K562 (cell line): ENCODE data around the gene OR9Q1. TPM values are rescaled to one million over a fixed set of nuclear protein-coding genes. Genes with fewer than 3 reads are reported as not detected.

Experiments
- ATAC-seq: fragments of 200-7000 bp; cut with Tn5 transposase; 3 replicates; pipeline ENCODE4 v1.9.1; 2020; ENCODE audit warnings: moderate library complexity
- BruUV-seq: library from RNA; stranded (reverse); fragments of 400-500 nt; replicated peaks from 2 replicates; lab custom pipeline; 2021; lab: Mats Ljungman, UMichigan
- CTCF ChIA-PET: fragments of 300-600 bp; formaldehyde crosslinking; extraction: SDS; loops from one replicate; lab custom pipeline; 2021; ENCODE audit warnings: low intra/inter-chr PET ratio; lab: Yijun Ruan, JAX
- POLR2A ChIA-PET: fragments of 300-600, 350-650 bp; sonication (Branson Sonifier 250); formaldehyde crosslinking; extraction: SDS; loops from one replicate; lab custom pipeline; 2021; ENCODE audit warnings: antibody characterized with exemption, inconsistent platforms; lab: Yijun Ruan, JAX
- DNase-seq, 4 experiments: peaks; one replicate each; pipeline versions ENCODE4 v3.0.0 to v3.0.0-alpha.2; 2011 to 2018; ENCODE audit warnings: low spot score in 3 of 4, mixed read lengths in 3 of 4; ENCODE audit errors: extremely low read depth in 1 of 4
- FAIRE-seq: peaks from 2 replicates; lab custom pipeline; 2011; peaks lifted over from hg19 to GRCh38; lab: Jason Lieb, UNC
- H2AFZ ChIP-seq: 2 replicates; pipeline ENCODE4 v1.6.0; 2011; ENCODE audit warnings: low read depth, low read length, control low read depth, inconsistent platforms
- H3K27ac ChIP-seq: fragments of 200-600 bp; 3 replicates; pipeline ENCODE4 v1.8.0; 2011; ENCODE audit warnings: low read depth, mild to moderate bottlenecking, control low read depth, inconsistent platforms, low read length, moderate library complexity, mixed read lengths; ENCODE audit errors: extremely low read depth
- H3K27me3 ChIP-seq, 2 experiments: fragments of 300-600 bp in 1 of 2; 2 replicates in 1 of 2; 3 replicates in 1 of 2; pipeline versions ENCODE4 v1.6.0 to v1.8.0; 2011; ENCODE audit warnings: inconsistent platforms in 2 of 2, low read length in 2 of 2, mild to moderate bottlenecking in 1 of 2, mixed read lengths in 1 of 2, moderate library complexity in 1 of 2; ENCODE audit not compliant: control insufficient read depth in 2 of 2, insufficient read depth in 2 of 2
- H3K36me3 ChIP-seq: fragments of 300-600 bp; 3 replicates; pipeline ENCODE4 v1.8.0; 2011; ENCODE audit warnings: mild to moderate bottlenecking, low read length, inconsistent platforms; ENCODE audit not compliant: control insufficient read depth, insufficient read depth
- H3K4me1 ChIP-seq, 2 experiments: fragments of 200-600 bp in 1 of 2; replicated peaks in 1 of 2; 2 replicates in 1 of 2; 3 replicates in 1 of 2; pipeline versions ENCODE4 v1.5.1 to v1.8.0; 2011; ENCODE audit warnings: inconsistent platforms in 2 of 2, low read length in 2 of 2, mild to moderate bottlenecking in 1 of 2, mixed read lengths in 1 of 2, moderate library complexity in 1 of 2; ENCODE audit not compliant: control insufficient read depth in 2 of 2, insufficient read depth in 2 of 2
- H3K4me2 ChIP-seq: 2 replicates; pipeline ENCODE4 v1.6.1; 2011; ENCODE audit warnings: low read length, control low read depth, inconsistent platforms, mixed read lengths; ENCODE audit not compliant: insufficient read depth
- H3K4me3 ChIP-seq: fragments of 200-600 bp; sonication (generic), shearing (Covaris generic); 2 replicates; pipeline ENCODE4 v1.5.1; 2016; ENCODE audit warnings: control low read depth, inconsistent platforms
- H3K79me2 ChIP-seq: fragments of 200-600 bp; 3 replicates; pipeline ENCODE4 v1.8.0; 2011; ENCODE audit warnings: low read length, inconsistent platforms; ENCODE audit not compliant: control insufficient read depth, insufficient read depth
- H3K9ac ChIP-seq, 2 experiments: 2 replicates each; pipeline versions ENCODE4 v1.6.0 to v1.6.1; 2011; ENCODE audit warnings: low read depth in 2 of 2, low read length in 2 of 2, control low read depth in 1 of 2, inconsistent platforms in 1 of 2, mild to moderate bottlenecking in 1 of 2, mixed read lengths in 1 of 2; ENCODE audit not compliant: insufficient read depth in 1 of 2
- H3K9me1 ChIP-seq: one replicate; pipeline ENCODE4 v1.6.0; 2011; ENCODE audit warnings: inconsistent platforms, mild to moderate bottlenecking, low read length, moderate library complexity; ENCODE audit not compliant: control insufficient read depth, insufficient read depth
- H3K9me3 ChIP-seq: replicated peaks from 2 replicates; pipeline ENCODE4 v1.5.1; 2011; ENCODE audit warnings: low read depth, low read length, inconsistent platforms; ENCODE audit not compliant: control insufficient read depth, insufficient read depth
- H4K20me1 ChIP-seq: replicated peaks from 2 replicates; pipeline ENCODE4 v1.6.1; 2011; ENCODE audit warnings: low read length, inconsistent platforms, mixed read lengths; ENCODE audit not compliant: control insufficient read depth, insufficient read depth
- BCOR ChIP-seq: fragments of 450-650 bp; IDR thresholded peaks from 2 replicates; pipeline ENCODE4 v1.6.1; 2016
- BRD4 ChIP-seq: fragments of 200-600 bp; sonication (generic); IDR thresholded peaks from 2 replicates; pipeline ENCODE4 v1.6.1; 2017; ENCODE audit warnings: inconsistent platforms
- GATAD2B ChIP-seq: fragments of 450-650 bp; IDR thresholded peaks from 2 replicates; pipeline ENCODE4 v1.6.1; 2017; ENCODE audit warnings: mild to moderate bottlenecking, borderline replicate concordance
- HIVEP1 ChIP-seq: fragments of 250-450 bp; sonication (Bioruptor Pico); IDR thresholded peaks from 2 replicates; pipeline ENCODE4 v1.4.0; 2020; ENCODE audit warnings: mild to moderate bottlenecking
- KLF10 ChIP-seq: fragments of 250-450 bp; sonication (Bioruptor Pico); IDR thresholded peaks from 2 replicates; pipeline ENCODE4 v1.6.1; 2021; ENCODE audit warnings: matching md5 sums
- KLF6 ChIP-seq: fragments of 250-450 bp; sonication (Bioruptor Pico); IDR thresholded peaks from 2 replicates; pipeline ENCODE4 v1.4.0; 2020; ENCODE audit warnings: mild to moderate bottlenecking, moderate library complexity, borderline replicate concordance
- RBM25 ChIP-seq: fragments of 200-400 bp; formaldehyde crosslinking; IDR thresholded peaks from 2 replicates; pipeline ENCODE4 v1.6.1; 2018; ENCODE audit warnings: low read length, low read depth, moderate library complexity; ENCODE audit not compliant: severe bottlenecking
- RFX1 ChIP-seq: fragments of 450-650 bp; IDR thresholded peaks from 2 replicates; pipeline ENCODE4 v1.6.1; 2016; ENCODE audit warnings: mild to moderate bottlenecking, moderate library complexity
- ZC3H8 ChIP-seq: fragments of 450-650 bp; IDR thresholded peaks from 2 replicates; pipeline ENCODE4 v1.6.1; 2017
- ZNF12 ChIP-seq: sonication (generic); formaldehyde crosslinking; IDR thresholded peaks from 2 replicates; pipeline ENCODE4 v1.4.0; 2020; ENCODE audit warnings: mild to moderate bottlenecking, missing genetic modification reagents
- ZNF146 ChIP-seq: IDR thresholded peaks from one replicate; pipeline ENCODE4 v1.6.1; 2018; ENCODE audit warnings: missing compliant biosample characterization; ENCODE audit not compliant: unreplicated experiment
- WGBS: fragments of 100-300 bp; shearing (Covaris generic); methylation state at CpG from one replicate; pipeline ENCODE4 v1.1.6; 2016; ENCODE audit warnings: low coverage, mixed read lengths; ENCODE audit not compliant: insufficient coverage; ENCODE audit errors: missing lambda C conversion rate; 5-methylcytosine and 5-hydroxymethylcytosine counted together
- in situ Hi-C: fragments of 300-500 bp; cut with MboI; formaldehyde crosslinking; loops from 4 replicates; pipeline ENCODE4 v1.15.0; 2018; ENCODE audit warnings: inconsistent platforms, mixed read lengths
- intact Hi-C: fragments of 100-400 bp; cut with micrococcal nuclease; formaldehyde crosslinking; loops from 2 replicates; pipeline ENCODE4 v1.14.2; 2022
- polyA plus RNA-seq, 8 experiments: library from polyadenylated mRNA; depleted of rRNA in 4 of 8; stranded (reverse) in 5 of 8; unstranded in 3 of 8; fragments of >200 nt; fragmentation: Nextera tagmentation in 2 of 8; fragmentation: Illumina TruSeq in 1 of 8; extraction: Ambion mirVana in 2 of 8; extraction: Trizol in 1 of 8; gene quantifications; 2 replicates each; pipeline versions ENCODE4 v1.2.1 to v1.2.3, GENCODE V29; 2011 to 2014; ENCODE audit warnings: inconsistent platforms in 1 of 8, missing spikeins in 1 of 8
- total RNA-seq, 7 experiments: library from RNA; depleted of rRNA in 6 of 7; stranded (reverse); fragments of >200 nt in 6 of 7; fragmentation: Illumina TruSeq in 2 of 7; extraction: Trizol in 2 of 7; gene quantifications; 2 replicates each; pipeline versions ENCODE4 v1.2.1 to v1.2.3, GENCODE V29; 2011 to 2021; ENCODE audit warnings: low replicate concordance in 1 of 7
- TF ChIP-seq, protein P1 (sequence below): fragments of 250-450 bp; sonication (Bioruptor Pico); IDR thresholded peaks from 2 replicates; pipeline ENCODE4 v1.8.0; 2021; ENCODE audit warnings: moderate library complexity, mild to moderate bottlenecking, inconsistent platforms

OR9Q1 gene
- total and polyA plus RNA-seq, 9 of the 15 experiments (the other 6 are each of a cell fraction or from before 2014, with no cell fraction given): not detected

DNA sequence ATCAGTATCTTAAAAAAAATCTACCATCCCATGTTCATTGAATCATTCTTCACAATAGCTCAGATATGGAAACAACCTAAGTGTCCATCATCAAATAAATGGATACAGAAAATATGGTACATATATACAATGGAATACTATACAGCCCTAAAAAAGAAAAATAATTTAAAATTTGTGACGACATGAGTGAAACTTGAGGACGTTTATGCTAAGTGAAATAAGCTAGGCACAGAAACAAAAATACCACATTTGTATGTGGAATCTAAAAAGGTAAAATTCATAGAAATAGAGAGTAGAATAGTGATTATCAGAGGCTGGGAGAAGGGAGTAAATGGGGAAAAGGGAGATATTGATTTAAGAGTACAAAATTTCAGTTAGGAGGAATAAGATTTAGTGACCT lies 62.8 kb downstream of the OR9Q1 start:
- H3K27ac ChIP-seq: no peak overlapping the region
- no peak for DNase-seq
- CTCF ChIA-PET: no interaction called here
- in situ Hi-C loops: no loop called here
- H4K20me1 ChIP-seq: no peaks in the 10 kb centered on the region
- intact Hi-C loops: no loop called here
- no peaks in the 10 kb centered on the region for H3K27me3 ChIP-seq
- H3K4me1 ChIP-seq: no peaks in the 10 kb centered on the region
- ATAC-seq: no peak
- POLR2A ChIA-PET: no interaction called here
- no peak for FAIRE-seq
- H3K36me3 ChIP-seq: no peaks in the 10 kb centered on the region
- BruUV-seq: no TSS peak
- 0% methylated on average over 2 of the region's 2 CpGs for WGBS
- no peak overlapping the region for H3K9ac ChIP-seq
- TF ChIP-seq ZNF12 (no peak), ZC3H8 (no peak), BCOR (0 out of 2 replicates have a peak, but pooled peaks have one; percentile 21), RBM25 (peak; percentile 73), HIVEP1 (CRISPR knock-in tag) (no peak), KLF6 (CRISPR knock-in tag) (no peak), BRD4 (no peak), ZNF146 (CRISPR knock-in tag) (peak; percentile 65), GATAD2B (no peak), KLF10 (CRISPR knock-in tag) (no peak), RFX1 (no peak)
- TF ChIP-seq, protein P1, sequence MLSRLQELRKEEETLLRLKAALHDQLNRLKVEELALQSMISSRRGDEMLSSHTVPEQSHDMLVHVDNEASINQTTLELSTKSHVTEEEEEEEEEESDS: no peak
- H3K9me1 ChIP-seq: no peaks in the 10 kb centered on the region
- no peaks in the 10 kb centered on the region for H3K9me3 ChIP-seq
- H3K4me3 ChIP-seq: no peak overlapping the region
- H3K4me2 ChIP-seq: no peak overlapping the region
- no peak overlapping the region for H2AFZ ChIP-seq
- H3K79me2 ChIP-seq: no peaks in the 10 kb centered on the region
